ENCODE measurements around the gene THAP4.

The THAP4 gene

GRCh38 chr2:241541564-241542277, 95.2 kb downstream of the THAP4 start:
- TF ChIP-seq REST (IDR thresholded peaks at IDR 0.05; ENCODE audit: insufficient read depth in 1 of 2, low read depth in 2 of 2, low read length in 2 of 2) (no peak), SIN3A (IDR thresholded peaks at IDR 0.05; ENCODE audit: borderline replicate concordance, insufficient read depth, low read length) (no peak), TAF1 (IDR thresholded peaks at IDR 0.05; ENCODE audit: borderline replicate concordance, insufficient read depth, low read length) (no peak), POLR2AphosphoS5 (IDR thresholded peaks at IDR 0.05; ENCODE audit: low read depth, low read length) (no peak), FOXP2 (optimal IDR thresholded peaks at IDR 0.05; ENCODE audit: borderline replicate concordance, extremely low read depth, extremely low read length, insufficient read depth) (no peak)

GRCh38 chr2:241540771-241541561, 96.0 kb downstream of the THAP4 start:
- TF ChIP-seq POLR2AphosphoS5 (IDR thresholded peaks at IDR 0.05; ENCODE audit: low read depth, low read length) = no peak
- TF ChIP-seq REST (IDR thresholded peaks at IDR 0.05; ENCODE audit: insufficient read depth in 1 of 2, low read depth in 2 of 2, low read length in 2 of 2) = no peak
- TF ChIP-seq FOXP2 (optimal IDR thresholded peaks at IDR 0.05; ENCODE audit: borderline replicate concordance, extremely low read depth, extremely low read length, insufficient read depth) = no peak
- no peak for TF ChIP-seq SIN3A (IDR thresholded peaks at IDR 0.05; ENCODE audit: borderline replicate concordance, insufficient read depth, low read length)
- no peak for TF ChIP-seq TAF1 (IDR thresholded peaks at IDR 0.05; ENCODE audit: borderline replicate concordance, insufficient read depth, low read length)

- TF ChIP-seq FOXP2 (optimal IDR thresholded peaks at IDR 0.05; ENCODE audit: borderline replicate concordance, extremely low read depth, extremely low read length, insufficient read depth) (no peak), POLR2AphosphoS5 (IDR thresholded peaks at IDR 0.05; ENCODE audit: low read depth, low read length) (no peak), SIN3A (IDR thresholded peaks at IDR 0.05; ENCODE audit: borderline replicate concordance, insufficient read depth, low read length) (no peak), REST (IDR thresholded peaks at IDR 0.05; ENCODE audit: insufficient read depth in 1 of 2, low read depth in 2 of 2, low read length in 2 of 2) (no peak), TAF1 (IDR thresholded peaks at IDR 0.05; ENCODE audit: borderline replicate concordance, insufficient read depth, low read length) (no peak)
These were observed 96.6 kb downstream of the THAP4 start for GRCh38 chr2:241540401-241540770.

GRCh38 chr2:241539616-241540374, 97.2 kb downstream of the THAP4 start:
- TF ChIP-seq REST (IDR thresholded peaks at IDR 0.05; ENCODE audit: insufficient read depth in 1 of 2, low read depth in 2 of 2, low read length in 2 of 2) (no peak), TAF1 (IDR thresholded peaks at IDR 0.05; ENCODE audit: borderline replicate concordance, insufficient read depth, low read length) (no peak), POLR2AphosphoS5 (IDR thresholded peaks at IDR 0.05; ENCODE audit: low read depth, low read length) (no peak), SIN3A (IDR thresholded peaks at IDR 0.05; ENCODE audit: borderline replicate concordance, insufficient read depth, low read length) (no peak), FOXP2 (optimal IDR thresholded peaks at IDR 0.05; ENCODE audit: borderline replicate concordance, extremely low read depth, extremely low read length, insufficient read depth) (no peak)
